ENCODE measurements around the gene HARBI1.

- TF ChIP-seq POLR2A (IDR thresholded peaks at IDR 0.05; ENCODE audit: low read length) (no peak), GATA1 (IDR thresholded peaks at IDR 0.05; ENCODE audit: low read depth, low read length) (no peak)
These were observed 8.4 kb upstream of the HARBI1 start for GRCh38 chr11:46625406-46625805.

Measured in erythroblast (primary cell).